ENCODE data around the gene PEF1. TPM values are rescaled to one million over a fixed set of nuclear protein-coding genes. Genes with fewer than 3 reads are reported as not detected.

PEF1 gene
- total RNA-seq, 1 experiment from 2014 or later: 40.3 TPM

GRCh38 chr1:31602081-31602480, 42.6 kb downstream of the PEF1 start:
- Histone ChIP-seq H2AK5ac (ENCODE audit: insufficient read length, low read length) (no peak overlapping the region), H3K27me3 (ENCODE audit: insufficient read depth, low read length) (no peaks in the 10 kb centered on the region), H2AFZ (ENCODE audit: low read length) (no peak overlapping the region), H4K8ac (replicated peaks; ENCODE audit: insufficient read length, low read depth, low read length) (no peak overlapping the region), H3K4me2 (ENCODE audit: insufficient read depth, insufficient read length, low read length) (no peak overlapping the region), H3K4ac (ENCODE audit: low read depth, low read length) (no peak overlapping the region), H4K91ac (ENCODE audit: insufficient read length, low read depth, low read length) (no peak overlapping the region), H2BK20ac (ENCODE audit: low read depth, low read length, poor library complexity, severe bottlenecking) (no peak overlapping the region), H3K4me1 (ENCODE audit: insufficient read depth, low read length) (no peaks in the 10 kb centered on the region), H2BK12ac (ENCODE audit: insufficient read length, low read depth, low read length) (no peak overlapping the region), H3K9me3 (ENCODE audit: control insufficient read depth, low read depth, low read length) (no peaks in the 10 kb centered on the region), H3T11ph (ENCODE audit: low read length) (no peak overlapping the region), H3K56ac (ENCODE audit: insufficient read length, low read depth, low read length) (no peak overlapping the region), H2BK5ac (ENCODE audit: insufficient read length, low read length) (no peak overlapping the region), H3K9ac (ENCODE audit: extremely low read depth, insufficient read length, low read length) (no peak overlapping the region), H4K5ac (ENCODE audit: insufficient read length, low read depth, low read length) (no peak overlapping the region), H3K79me2 (ENCODE audit: insufficient read depth, low read length) (no peaks in the 10 kb centered on the region), H2BK15ac (ENCODE audit: low read depth, low read length) (no peak overlapping the region), H3K23me2 (ENCODE audit: insufficient read length, low read depth, low read length, poor library complexity, severe bottlenecking) (no peaks in the 10 kb centered on the region), H3K18ac (ENCODE audit: insufficient read length, low read depth, low read length) (no peak overlapping the region), H3K23ac (ENCODE audit: insufficient read length, low read depth, low read length) (no peak overlapping the region), H4K20me1 (ENCODE audit: control insufficient read depth, insufficient read depth, insufficient read length) (no peaks in the 10 kb centered on the region), H3K27ac (ENCODE audit: insufficient read length, low read depth, low read length) (no peak overlapping the region), H3K79me1 (ENCODE audit: insufficient read depth, low read depth, low read length, poor library complexity, severe bottlenecking) (no peaks in the 10 kb centered on the region), H2BK120ac (ENCODE audit: low read depth, low read length, poor library complexity, severe bottlenecking) (no peak overlapping the region), H3K14ac (ENCODE audit: insufficient read depth, low read length) (no peak overlapping the region)
- Mint-ChIP-seq H3K4me3 (no peak overlapping the region), H3K27ac (no peak overlapping the region), H3K4me1 (no peaks in the 10 kb centered on the region), H3K9me3 (no peaks in the 10 kb centered on the region), H3K27me3 (ENCODE audit: low read depth) (peaks cover 7% of the 10 kb centered on the region; the same call in 1 of the 2 replicates), H3K36me3 (ENCODE audit: insufficient read depth in 1 of 3, low read depth in 3 of 3) (no peaks in the 10 kb centered on the region)
- TF ChIP-seq, protein P1, sequence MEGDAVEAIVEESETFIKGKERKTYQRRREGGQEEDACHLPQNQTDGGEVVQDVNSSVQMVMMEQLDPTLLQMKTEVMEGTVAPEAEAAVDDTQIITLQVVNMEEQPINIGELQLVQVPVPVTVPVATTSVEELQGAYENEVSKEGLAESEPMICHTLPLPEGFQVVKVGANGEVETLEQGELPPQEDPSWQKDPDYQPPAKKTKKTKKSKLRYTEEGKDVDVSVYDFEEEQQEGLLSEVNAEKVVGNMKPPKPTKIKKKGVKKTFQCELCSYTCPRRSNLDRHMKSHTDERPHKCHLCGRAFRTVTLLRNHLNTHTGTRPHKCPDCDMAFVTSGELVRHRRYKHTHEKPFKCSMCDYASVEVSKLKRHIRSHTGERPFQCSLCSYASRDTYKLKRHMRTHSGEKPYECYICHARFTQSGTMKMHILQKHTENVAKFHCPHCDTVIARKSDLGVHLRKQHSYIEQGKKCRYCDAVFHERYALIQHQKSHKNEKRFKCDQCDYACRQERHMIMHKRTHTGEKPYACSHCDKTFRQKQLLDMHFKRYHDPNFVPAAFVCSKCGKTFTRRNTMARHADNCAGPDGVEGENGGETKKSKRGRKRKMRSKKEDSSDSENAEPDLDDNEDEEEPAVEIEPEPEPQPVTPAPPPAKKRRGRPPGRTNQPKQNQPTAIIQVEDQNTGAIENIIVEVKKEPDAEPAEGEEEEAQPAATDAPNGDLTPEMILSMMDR (conservative IDR thresholded peaks at IDR 0.05): no peak
- no CpG with 5 or more reads among the region's 2 CpGs for WGBS (ENCODE audit: extremely low coverage, insufficient read length, low lambda C conversion rate)
- DNase-seq: no peak
